HCT116 (cell line): ENCODE measurements around the gene FAM72D. TPM values are rescaled to one million over a fixed set of nuclear protein-coding genes. Genes with fewer than 3 reads are reported as not detected.
"Not testable (repeated sequence)": the region's sequence is repeated elsewhere in the genome, so short reads cannot be mapped to it uniquely, and the experiment has no call there.

Experiments used
- ATAC-seq: fragments of 200-7000 bp; cut with Tn5 transposase; 2 replicates; pipeline ENCODE4 v1.9.1; 2020; ENCODE audit warnings: mild to moderate bottlenecking, moderate library complexity
- BruUV-seq: library from RNA; stranded (reverse); fragments of 400-500 nt; replicated peaks from 2 replicates; lab custom pipeline; 2021; lab: Mats Ljungman, UMichigan
- CTCF ChIA-PET: fragments of 300-600 bp; sonication (Branson Sonifier 250); formaldehyde crosslinking; loops from one replicate; lab custom pipeline; 2021; ENCODE audit warnings: antibody characterized with exemption; lab: Charles Lee
- POLR2A ChIA-PET: fragments of 300-600, 350-600 bp; sonication (Branson Sonifier 250); formaldehyde crosslinking; loops from one replicate; lab custom pipeline; 2021; ENCODE audit warnings: antibody characterized with exemption; lab: Charles Lee
- RAD21 ChIA-PET, 2 experiments: fragments of 300-600 bp; sonication (Branson Sonifier 250); formaldehyde crosslinking; loops; one replicate each; lab custom pipeline; 2023; ENCODE audit warnings: low total read pairs in 2 of 2; ENCODE audit not compliant: uncharacterized antibody in 2 of 2, unreplicated experiment in 2 of 2, low non-redundant PET in 1 of 2; lab: Charles Lee
- DNase-seq: peaks from one replicate; pipeline ENCODE4 v3.0.0-alpha.2; 2010; ENCODE audit warnings: low read depth, low spot score
- H2AFZ ChIP-seq: fragments of 200-600 bp; shearing (Covaris generic), sonication (generic); 2 replicates; pipeline ENCODE4 v1.6.1; 2017; ENCODE audit warnings: low read depth, mixed run types, mixed read lengths, antibody characterized with exemption, low read length; ENCODE audit not compliant: poor library complexity, severe bottlenecking
- H3K27ac ChIP-seq: 2 replicates; pipeline ENCODE4 v1.5.1; 2012; ENCODE audit warnings: low read depth, low read length
- H3K27me3 ChIP-seq: fragments of 200-600 bp; sonication (generic); 2 replicates; pipeline ENCODE4 v1.6.1; 2016; ENCODE audit warnings: mixed run types, low read length, mixed read lengths; ENCODE audit not compliant: insufficient read depth
- H3K36me3 ChIP-seq, 2 experiments: fragments of 200-500 bp in 1 of 2; fragments of 200-600 bp in 1 of 2; sonication (Bioruptor generic) in 1 of 2; sonication (generic) in 1 of 2; 2 replicates each; pipeline versions ENCODE4 v1.5.1 to v1.6.1; 2014 to 2016; ENCODE audit warnings: low read length in 2 of 2, inconsistent platforms in 1 of 2, mixed read lengths in 1 of 2, mixed run types in 1 of 2; ENCODE audit not compliant: insufficient read depth in 2 of 2, control insufficient read depth in 1 of 2
- H3K4me1 ChIP-seq, 2 experiments: fragments of 200-600 bp in 1 of 2; sonication (generic) in 1 of 2; 2 replicates each; pipeline versions ENCODE4 v1.5.1 to v1.6.1; 2012 to 2017; ENCODE audit warnings: low read length in 2 of 2, inconsistent platforms in 1 of 2, mild to moderate bottlenecking in 1 of 2, mixed read lengths in 1 of 2, mixed run types in 1 of 2, moderate library complexity in 1 of 2; ENCODE audit not compliant: insufficient read depth in 2 of 2, control insufficient read depth in 1 of 2
- H3K4me2 ChIP-seq: fragments of 200-600 bp; sonication (generic); 2 replicates; pipeline ENCODE4 v1.6.1; 2017; ENCODE audit warnings: mixed run types, low read length, mixed read lengths
- H3K4me3 ChIP-seq, 2 experiments: fragments of 200-600 bp in 1 of 2; sonication (generic) in 1 of 2; replicated peaks in 1 of 2; 2 replicates each; pipeline ENCODE4 v1.5.1; 2011 to 2016; ENCODE audit warnings: low read length in 2 of 2, control low read depth in 1 of 2, low read depth in 1 of 2, mild to moderate bottlenecking in 1 of 2, mixed read lengths in 1 of 2, mixed run types in 1 of 2
- H3K79me2 ChIP-seq: fragments of 200-600 bp; sonication (generic); 2 replicates; pipeline ENCODE4 v1.6.1; 2017; ENCODE audit warnings: mild to moderate bottlenecking, mixed run types, low read length, moderate library complexity, mixed read lengths; ENCODE audit not compliant: insufficient read depth
- H3K9ac ChIP-seq: fragments of 200-600 bp; sonication (generic); 2 replicates; pipeline ENCODE4 v1.6.1; 2016; ENCODE audit warnings: low read length, mixed read lengths
- H3K9me2 ChIP-seq: fragments of 200-600 bp; sonication (generic), shearing (Covaris generic); 2 replicates; pipeline ENCODE4 v1.6.1; 2017; ENCODE audit warnings: mixed run types, mild to moderate bottlenecking, moderate library complexity; ENCODE audit not compliant: insufficient read depth
- H3K9me3 ChIP-seq, 2 experiments: fragments of 200-500 bp in 1 of 2; fragments of 200-600 bp in 1 of 2; sonication (Bioruptor generic) in 1 of 2; sonication (generic) in 1 of 2; 2 replicates each; pipeline ENCODE4 v1.6.1; 2014 to 2017; ENCODE audit warnings: low read length in 2 of 2, mixed read lengths in 2 of 2, inconsistent platforms in 1 of 2, low read depth in 1 of 2, mild to moderate bottlenecking in 1 of 2, mixed run types in 1 of 2, moderate library complexity in 1 of 2; ENCODE audit not compliant: control insufficient read depth in 1 of 2, insufficient read depth in 1 of 2
- H4K20me1 ChIP-seq: fragments of 200-600 bp; sonication (generic), shearing (Covaris generic); 2 replicates; pipeline ENCODE4 v1.6.1; 2017; ENCODE audit warnings: mixed run types, mild to moderate bottlenecking, moderate library complexity; ENCODE audit not compliant: insufficient read depth
- intact Hi-C: fragments of 100-400 bp; cut with micrococcal nuclease; formaldehyde crosslinking; loops from 2 replicates; pipeline ENCODE4 v1.10.0; 2022
- total RNA-seq: library from RNA; stranded (reverse); gene quantifications from one replicate; pipeline ENCODE4 v1.2.1, GENCODE V29; 2021; ENCODE audit not compliant: unreplicated experiment

FAM72D gene
- total RNA-seq, 1 experiment from 2014 or later: 16.3 TPM

DNA sequence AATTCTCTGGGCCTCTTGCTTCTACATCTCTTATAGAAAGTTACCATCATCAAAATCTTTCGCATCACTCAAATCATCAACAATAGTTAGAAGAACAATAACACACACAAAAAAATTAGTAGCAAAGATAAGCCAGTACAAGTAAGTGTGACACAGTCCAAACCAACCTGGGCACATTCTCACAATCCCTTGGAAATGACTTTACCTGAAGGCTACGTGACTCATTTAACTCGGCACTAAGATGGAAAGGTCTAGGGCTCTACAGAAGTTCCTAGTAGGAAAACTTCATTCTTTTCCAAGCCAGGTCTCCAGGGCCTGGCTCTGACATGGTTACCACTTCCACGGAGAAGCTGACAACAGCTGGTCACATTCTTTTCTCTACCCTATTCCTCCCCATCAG lies 42.3 kb upstream of the FAM72D start:
- H3K4me2 ChIP-seq, RAD21 ChIA-PET, H3K9me3 ChIP-seq, intact Hi-C loops, H3K4me3 ChIP-seq, POLR2A ChIA-PET, H3K4me1 ChIP-seq, H3K9me2 ChIP-seq, H3K79me2 ChIP-seq, ATAC-seq, H3K36me3 ChIP-seq, H2AFZ ChIP-seq, H3K9ac ChIP-seq, DNase-seq, CTCF ChIA-PET, BruUV-seq, H4K20me1 ChIP-seq, H3K27me3 ChIP-seq, H3K27ac ChIP-seq: not testable (repeated sequence)

DNA sequence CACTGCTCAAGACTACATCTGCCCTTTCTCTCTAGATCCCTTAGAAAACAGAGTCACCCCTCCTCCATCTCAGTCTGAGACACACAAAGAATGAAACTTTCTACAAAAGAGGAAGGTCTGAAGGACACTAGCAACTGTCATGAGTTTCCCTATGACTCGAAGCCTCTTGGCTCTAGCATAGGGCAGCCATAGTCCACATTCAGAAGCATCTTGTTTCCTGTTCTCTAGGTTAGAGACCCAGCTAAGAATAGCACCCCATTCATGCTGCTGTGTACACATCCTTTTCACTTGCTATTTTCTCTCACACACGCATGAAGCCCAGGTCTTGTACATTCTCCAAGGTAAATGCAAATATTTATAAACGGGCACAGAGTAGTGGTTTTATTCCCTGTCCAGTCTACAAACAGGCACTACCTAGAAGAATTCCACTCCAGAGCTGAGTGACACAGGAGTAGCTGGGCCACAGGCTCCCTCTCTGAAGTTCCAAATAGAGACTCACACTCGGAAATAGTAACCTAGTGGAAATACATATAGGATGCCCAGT lies 40.5 kb upstream of the FAM72D start:
- H3K9ac ChIP-seq, H4K20me1 ChIP-seq, H3K4me3 ChIP-seq, POLR2A ChIA-PET, H3K79me2 ChIP-seq, H3K4me2 ChIP-seq, H3K27ac ChIP-seq, intact Hi-C loops, H3K36me3 ChIP-seq, RAD21 ChIA-PET, H3K27me3 ChIP-seq, DNase-seq, CTCF ChIA-PET, BruUV-seq, H2AFZ ChIP-seq, H3K9me2 ChIP-seq, ATAC-seq, H3K4me1 ChIP-seq, H3K9me3 ChIP-seq: not testable (repeated sequence)

DNA sequence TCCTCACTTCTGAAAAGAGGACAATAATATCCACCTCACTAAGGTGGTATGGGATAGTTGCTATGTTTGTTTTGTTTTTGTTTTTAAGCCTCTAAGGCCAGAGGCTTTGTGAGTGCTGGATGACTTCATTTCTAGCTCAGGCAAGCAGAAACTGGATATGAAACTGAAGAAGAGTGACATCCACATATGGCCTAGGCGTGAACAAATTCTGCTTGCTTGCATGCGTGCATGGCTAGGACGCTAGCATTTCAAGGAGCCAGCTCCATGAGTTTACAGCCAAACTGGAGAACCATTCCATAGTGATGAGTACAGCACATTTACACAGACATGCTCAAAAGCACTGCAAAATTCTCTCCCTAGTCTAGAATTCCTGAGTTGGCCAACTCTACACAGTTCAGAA lies 37.6 kb upstream of the FAM72D start:
- H3K79me2 ChIP-seq, H3K9ac ChIP-seq, H4K20me1 ChIP-seq, H2AFZ ChIP-seq, DNase-seq, POLR2A ChIA-PET, RAD21 ChIA-PET, H3K36me3 ChIP-seq, H3K4me1 ChIP-seq, H3K27ac ChIP-seq, H3K4me3 ChIP-seq, H3K4me2 ChIP-seq, ATAC-seq, H3K9me3 ChIP-seq, BruUV-seq, intact Hi-C loops, CTCF ChIA-PET, H3K27me3 ChIP-seq, H3K9me2 ChIP-seq: not testable (repeated sequence)

DNA sequence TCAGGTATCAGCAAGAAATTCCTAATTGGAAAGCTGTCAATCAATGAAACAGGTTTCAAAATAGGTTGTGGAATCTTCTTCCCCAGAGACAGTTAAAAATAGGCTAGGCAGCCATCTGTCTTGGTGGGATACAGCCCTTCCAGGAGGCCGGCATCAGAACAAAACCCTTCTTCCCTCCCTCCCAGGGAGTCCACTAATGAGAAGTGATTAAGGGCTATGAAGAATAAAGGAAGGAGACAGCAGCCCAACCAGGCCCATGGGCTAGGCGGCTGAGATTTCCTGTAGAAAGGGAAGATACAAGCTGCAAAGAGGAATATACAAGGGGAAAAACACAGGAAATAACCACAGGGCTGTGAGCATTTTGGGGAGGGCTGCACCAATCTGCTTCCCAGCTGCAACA lies 32.5 kb upstream of the FAM72D start:
- H3K36me3 ChIP-seq, H2AFZ ChIP-seq, H3K4me3 ChIP-seq, CTCF ChIA-PET, BruUV-seq, intact Hi-C loops, H3K9ac ChIP-seq, H3K79me2 ChIP-seq, H3K27me3 ChIP-seq, H3K9me3 ChIP-seq, H3K27ac ChIP-seq, RAD21 ChIA-PET, H3K9me2 ChIP-seq, POLR2A ChIA-PET, ATAC-seq, H3K4me2 ChIP-seq, DNase-seq, H3K4me1 ChIP-seq, H4K20me1 ChIP-seq: not testable (repeated sequence)
